HG03558 (cell line): Measurements from ENCODE around the gene SLC13A3.

ENCODE experiments used
- ATAC-seq: cut with Tn5 transposase; IDR thresholded peaks from one replicate; pipeline ENCODE4 v1.9.1; 2021; ENCODE audit warnings: moderate number of reproducible peaks; ENCODE audit not compliant: unreplicated experiment; ENCODE audit errors: extremely low read depth

Gene SLC13A3

GRCh38 chr20:46657137-46657536 is 5.9 kb upstream of the SLC13A3 start:
- no peak for ATAC-seq

- no peak for ATAC-seq
Observed at GRCh38 chr20:46652699-46653098, 1.4 kb upstream of the SLC13A3 start.

GRCh38 chr20:46650575-46651090 is 626 bp downstream of the SLC13A3 start:
- ATAC-seq, result no peak

GRCh38 chr20:46649965-46650542 is 1.2 kb downstream of the SLC13A3 start:
- ATAC-seq, result no peak

- ATAC-seq, result no peak
Observed at GRCh38 chr20:46649650-46649949, 1.7 kb downstream of the SLC13A3 start.

- no peak for ATAC-seq
Observed at GRCh38 chr20:46648903-46649649, 2.2 kb downstream of the SLC13A3 start.

- no peak for ATAC-seq
Observed at GRCh38 chr20:46647469-46647868, 3.8 kb downstream of the SLC13A3 start.

- no peak for ATAC-seq
Observed at GRCh38 chr20:46646659-46647380, 4.4 kb downstream of the SLC13A3 start.

GRCh38 chr20:46646122-46646521 is 5.1 kb downstream of the SLC13A3 start:
- ATAC-seq, result no peak

- no peak for ATAC-seq
Observed at GRCh38 chr20:46644733-46645132, 6.5 kb downstream of the SLC13A3 start.

GRCh38 chr20:46644160-46644559 is 7.1 kb downstream of the SLC13A3 start:
- no peak for ATAC-seq

- ATAC-seq, result no peak
Observed at GRCh38 chr20:46642969-46643343, 8.3 kb downstream of the SLC13A3 start.

GRCh38 chr20:46642265-46642968 is 8.8 kb downstream of the SLC13A3 start:
- no peak for ATAC-seq

- ATAC-seq, result no peak
Observed at GRCh38 chr20:46641424-46641823, 9.8 kb downstream of the SLC13A3 start.

GRCh38 chr20:46640536-46641311 is 10.5 kb downstream of the SLC13A3 start:
- ATAC-seq, result no peak

- ATAC-seq, result no peak
Observed at GRCh38 chr20:46640044-46640443, 11.2 kb downstream of the SLC13A3 start.

- no peak for ATAC-seq
Observed at GRCh38 chr20:46639587-46639986, 11.7 kb downstream of the SLC13A3 start.

GRCh38 chr20:46638898-46639274 is 12.4 kb downstream of the SLC13A3 start:
- ATAC-seq, result no peak

GRCh38 chr20:46638134-46638897 is 12.9 kb downstream of the SLC13A3 start:
- ATAC-seq, result no peak
